Epithelial cell of esophagus (primary cell): Measurements from ENCODE around the gene OR4E2.
A peak's percentile ranks its signal among the peaks of the same experiment; 100 is the strongest.

ENCODE experiments used
- DNase-seq: peaks from one replicate; pipeline ENCODE4 v3.0.0; 2010; ENCODE audit warnings: low read depth
- H3K4me3 ChIP-seq: 2 replicates; pipeline ENCODE4 v1.5.1; 2011; ENCODE audit warnings: mild to moderate bottlenecking, low read length, control low read depth
- TF ChIP-seq, protein P1 (sequence below): IDR thresholded peaks from 2 replicates; pipeline ENCODE4 v1.5.1; 2011; ENCODE audit warnings: low read depth, mild to moderate bottlenecking, low read length, control low read depth, inconsistent platforms; ENCODE audit not compliant: insufficient read depth; ENCODE audit errors: missing control alignments

The OR4E2 gene

DNA sequence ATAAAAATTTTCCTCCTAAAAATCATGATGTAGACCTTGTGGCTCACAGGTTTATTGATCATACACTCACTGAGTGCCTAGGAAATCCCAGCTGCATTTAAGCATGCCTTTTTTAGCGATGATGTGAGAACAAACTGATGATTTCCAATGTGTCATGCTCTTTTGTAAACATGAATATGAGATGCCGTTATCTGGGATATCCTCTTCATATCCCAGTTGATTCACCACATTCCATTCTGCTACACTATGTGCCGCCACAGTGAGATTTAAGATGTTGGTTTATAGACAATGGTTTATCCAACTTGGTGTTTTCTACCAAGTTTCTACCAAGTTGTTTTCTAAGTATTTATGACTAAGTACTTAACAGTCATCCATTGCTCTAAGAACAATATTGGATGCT is 14.7 kb downstream of the OR4E2 start:
- H3K4me3 ChIP-seq = no peak overlapping the region
- TF ChIP-seq, protein P1, sequence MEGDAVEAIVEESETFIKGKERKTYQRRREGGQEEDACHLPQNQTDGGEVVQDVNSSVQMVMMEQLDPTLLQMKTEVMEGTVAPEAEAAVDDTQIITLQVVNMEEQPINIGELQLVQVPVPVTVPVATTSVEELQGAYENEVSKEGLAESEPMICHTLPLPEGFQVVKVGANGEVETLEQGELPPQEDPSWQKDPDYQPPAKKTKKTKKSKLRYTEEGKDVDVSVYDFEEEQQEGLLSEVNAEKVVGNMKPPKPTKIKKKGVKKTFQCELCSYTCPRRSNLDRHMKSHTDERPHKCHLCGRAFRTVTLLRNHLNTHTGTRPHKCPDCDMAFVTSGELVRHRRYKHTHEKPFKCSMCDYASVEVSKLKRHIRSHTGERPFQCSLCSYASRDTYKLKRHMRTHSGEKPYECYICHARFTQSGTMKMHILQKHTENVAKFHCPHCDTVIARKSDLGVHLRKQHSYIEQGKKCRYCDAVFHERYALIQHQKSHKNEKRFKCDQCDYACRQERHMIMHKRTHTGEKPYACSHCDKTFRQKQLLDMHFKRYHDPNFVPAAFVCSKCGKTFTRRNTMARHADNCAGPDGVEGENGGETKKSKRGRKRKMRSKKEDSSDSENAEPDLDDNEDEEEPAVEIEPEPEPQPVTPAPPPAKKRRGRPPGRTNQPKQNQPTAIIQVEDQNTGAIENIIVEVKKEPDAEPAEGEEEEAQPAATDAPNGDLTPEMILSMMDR = no peak
- DNase-seq = peak; percentile 18

DNA sequence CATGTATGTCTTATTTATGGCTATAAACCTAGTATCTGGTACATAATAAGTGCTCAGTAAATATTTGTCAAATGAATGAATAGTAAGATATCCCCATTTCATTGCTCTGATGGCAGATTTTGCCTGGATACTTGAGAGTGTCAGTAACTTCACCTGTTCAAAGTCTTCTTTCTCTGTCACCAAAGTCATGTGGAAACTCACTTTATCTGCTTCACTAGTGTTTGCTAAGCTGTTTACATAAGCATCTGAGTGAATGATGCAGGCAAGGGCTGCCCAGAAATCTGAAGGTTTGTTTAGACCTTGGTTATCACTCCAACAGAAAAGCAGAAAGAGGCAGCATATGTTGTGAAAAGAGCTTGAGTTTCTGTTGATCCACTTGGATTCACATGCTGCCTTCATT is 15.6 kb downstream of the OR4E2 start:
- no peak for DNase-seq
- no peak overlapping the region for H3K4me3 ChIP-seq
- TF ChIP-seq, protein P1 = no peak

DNA sequence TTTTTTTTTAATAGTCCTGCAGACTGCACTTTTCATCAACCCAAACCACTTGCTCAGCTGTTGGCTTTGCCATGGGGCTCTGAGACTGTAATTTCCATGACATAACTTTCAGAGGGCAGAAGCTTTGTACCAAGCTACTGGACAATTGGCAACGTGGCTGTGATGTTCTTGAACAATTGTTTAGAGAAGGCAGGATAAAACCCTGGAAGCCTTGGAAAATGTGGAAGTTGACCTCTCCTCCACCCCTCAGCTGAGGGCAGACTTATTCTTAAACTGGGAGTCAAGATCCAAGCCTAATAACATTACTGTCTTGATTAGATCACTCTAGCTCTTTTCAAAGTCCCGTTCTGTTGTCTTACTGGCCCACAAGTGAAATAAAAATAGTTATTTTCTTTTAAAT is 17.7 kb downstream of the OR4E2 start:
- TF ChIP-seq, protein P1 = no peak
- no peak for DNase-seq
- H3K4me3 ChIP-seq = no peak overlapping the region

DNA sequence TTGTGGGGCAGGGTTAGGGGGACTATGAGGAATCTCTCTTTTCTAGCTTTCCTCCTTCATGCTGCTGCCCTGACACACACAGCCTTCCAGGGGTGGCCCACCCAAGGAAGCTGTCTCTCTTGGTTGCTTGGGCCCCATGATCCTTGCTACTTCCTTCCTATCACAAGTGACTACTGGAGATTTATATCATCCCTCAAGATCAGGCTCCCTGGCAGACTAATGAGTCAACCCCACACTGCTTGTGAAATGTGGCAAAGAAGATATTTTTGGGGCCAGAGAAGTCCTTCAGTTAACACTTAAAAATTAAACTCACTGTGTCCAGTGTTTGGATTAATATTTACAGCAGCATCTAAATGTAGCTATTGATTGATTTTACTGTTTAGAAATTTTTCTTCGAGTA is 18.5 kb downstream of the OR4E2 start:
- TF ChIP-seq, protein P1 = no peak
- no peak for DNase-seq
- no peak overlapping the region for H3K4me3 ChIP-seq

DNA sequence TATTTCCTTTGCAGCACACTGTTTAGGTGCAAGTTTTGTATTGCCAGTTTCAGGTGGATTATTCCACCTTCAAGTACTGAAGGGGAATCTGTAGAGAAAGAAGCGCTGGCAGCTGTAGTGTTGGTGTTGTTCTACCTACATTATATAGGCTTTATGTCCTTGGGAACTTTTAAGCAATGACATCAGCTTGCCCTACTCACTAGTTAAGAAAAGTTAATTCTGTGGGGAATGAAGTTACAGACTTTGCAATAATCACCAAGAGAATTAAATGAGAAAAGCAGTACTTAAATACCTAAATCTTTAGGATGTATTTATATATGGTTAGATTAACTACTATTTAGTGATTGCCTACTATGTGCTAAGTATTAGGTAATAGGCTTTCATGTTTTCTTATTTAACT is 20.1 kb downstream of the OR4E2 start, which contains the start of gene OR4E1:
TSS of gene OR4E1 (minus strand) at position 101 of the 400 bp plus-strand sequence. CDS start 2,883 bp downstream, outside the sequence.
- no peak within 1 kb of the TSS for H3K4me3 ChIP-seq
- TF ChIP-seq, protein P1 = no peak
- no peak for DNase-seq

DNA sequence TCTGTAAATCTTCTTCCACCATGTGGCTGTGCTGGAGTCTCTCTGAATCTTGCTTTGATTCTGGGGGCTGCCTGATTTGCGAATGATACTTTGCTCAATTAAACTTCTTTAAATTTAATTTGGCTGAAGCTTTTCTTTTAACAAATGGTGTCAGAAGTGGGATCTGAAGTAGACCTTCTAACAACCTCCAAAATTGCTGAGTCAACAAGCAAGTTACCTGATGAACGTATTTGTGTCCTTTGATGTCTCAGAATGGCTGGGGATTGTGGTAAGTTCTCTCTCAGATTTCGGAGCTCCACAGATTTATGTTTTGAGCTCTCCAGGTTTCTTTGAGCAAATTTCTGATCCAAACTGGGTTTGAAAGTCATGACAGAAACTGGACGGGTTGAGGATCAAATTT is 21.9 kb downstream of the OR4E2 start:
- no peak overlapping the region for H3K4me3 ChIP-seq
- DNase-seq = no peak
- TF ChIP-seq, protein P1 = no peak

GRCh38 chr14:21680072-21680471 is 26.4 kb downstream of the OR4E2 start:
- no peak overlapping the region for H3K4me3 ChIP-seq
- TF ChIP-seq, protein P1 = no peak
- peak; percentile 43 for DNase-seq
